Brain microvascular endothelial cell (primary cell): ENCODE measurements around the gene PRR20G.

Experiments
- DNase-seq: peaks from one replicate; pipeline ENCODE4 v3.0.0-alpha.2; 2020
- H3K27ac ChIP-seq: fragments of 250-450 bp; sonication (Bioruptor Pico); 2 replicates; pipeline ENCODE4 v1.5.1; 2020; ENCODE audit warnings: mild to moderate bottlenecking, moderate library complexity
- H3K27me3 ChIP-seq: fragments of 250-450 bp; sonication (Bioruptor Pico); replicated peaks from 2 replicates; pipeline ENCODE4 v1.5.1; 2020; ENCODE audit warnings: mild to moderate bottlenecking
- H3K36me3 ChIP-seq: fragments of 250-450 bp; sonication (Bioruptor Pico); replicated peaks from 2 replicates; pipeline ENCODE4 v1.5.1; 2020; ENCODE audit warnings: mild to moderate bottlenecking
- H3K4me3 ChIP-seq: 2 replicates; pipeline ENCODE4 v1.5.1; 2011; ENCODE audit warnings: low read depth, mild to moderate bottlenecking, control low read depth, low read length, moderate library complexity
- CTCF ChIP-seq: IDR thresholded peaks from 2 replicates; pipeline ENCODE4 v1.5.1; 2011; ENCODE audit warnings: low read depth, mild to moderate bottlenecking, moderate library complexity, low read length, control low read depth, inconsistent platforms; ENCODE audit errors: missing control alignments
- in situ Hi-C: cut with HindIII; loops from 2 replicates; pipeline ENCODE4 v1.10.0; 2017; ENCODE audit warnings: low sequenced_read_pairs, low pct_ligation_motif_present

PRR20G gene

DNA sequence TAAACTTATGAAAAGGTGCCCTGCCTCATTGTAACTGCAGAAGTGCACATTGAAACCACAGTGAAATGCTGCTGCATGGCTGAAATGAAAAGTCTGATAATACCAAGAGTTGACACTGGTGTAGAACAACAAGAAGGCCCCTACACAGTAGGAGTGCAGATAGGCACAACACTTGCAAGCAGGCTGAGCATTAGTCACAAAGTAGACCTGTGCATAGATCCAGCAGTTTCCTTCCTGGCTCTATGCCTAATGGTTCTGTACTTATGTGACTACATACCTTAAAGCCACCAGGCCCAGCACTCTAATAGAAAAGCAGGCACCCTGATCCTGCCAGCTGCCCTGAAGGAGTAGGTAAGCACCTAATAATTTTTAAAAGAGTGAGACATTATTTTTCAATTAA lies 53.1 kb downstream of the PRR20G start:
- Histone ChIP-seq H3K27ac (no peak overlapping the region), H3K36me3 (no peaks in the 10 kb centered on the region), H3K27me3 (no peaks in the 10 kb centered on the region), H3K4me3 (no peak overlapping the region)
- no peak for TF ChIP-seq CTCF
- in situ Hi-C loops: no loop called here
- DNase-seq: no peak
